Islet precursor cell (in vitro differentiated cells): Measurements from ENCODE around the gene NUDT22.

Experiments
- DNase-seq: peaks from one replicate; pipeline ENCODE4 v3.0.0-alpha.2; 2018

Gene NUDT22

DNA sequence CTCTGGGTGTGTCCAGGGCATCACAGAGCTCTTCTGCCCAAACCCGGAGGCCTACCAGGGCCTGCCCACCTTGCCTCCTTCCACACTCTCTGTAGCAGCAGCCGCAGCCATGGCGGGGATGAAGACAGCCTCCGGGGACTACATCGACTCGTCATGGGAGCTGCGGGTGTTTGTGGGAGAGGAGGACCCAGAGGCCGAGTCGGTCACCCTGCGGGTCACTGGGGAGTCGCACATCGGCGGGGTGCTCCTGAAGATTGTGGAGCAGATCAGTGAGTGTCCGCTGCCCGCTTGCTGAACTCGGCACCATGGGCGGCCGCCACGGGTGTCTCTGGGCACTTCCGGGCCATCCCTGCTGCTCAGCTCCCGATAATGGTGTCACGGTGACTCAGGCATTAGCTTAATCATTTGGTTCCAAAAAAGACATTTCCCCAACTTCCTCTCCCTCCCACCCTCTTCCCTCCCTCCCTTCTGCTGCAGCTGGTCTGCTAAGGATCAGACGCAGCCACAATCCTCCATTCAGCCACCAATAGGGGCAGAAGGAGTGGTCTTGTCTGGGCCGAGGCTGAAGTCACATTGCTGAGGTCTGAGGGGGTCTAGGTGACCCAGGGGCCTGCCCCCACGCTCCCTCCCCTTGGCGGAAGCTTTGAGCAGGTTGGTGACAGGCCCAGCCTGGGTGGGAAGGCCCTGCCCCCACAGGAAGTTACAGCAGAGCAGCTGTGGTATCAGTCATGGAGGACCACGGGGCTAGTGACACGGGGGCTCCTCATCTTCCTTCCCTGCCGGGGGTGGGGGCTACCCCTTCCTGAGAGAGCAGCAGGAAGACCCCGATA is 18.6 kb upstream of the NUDT22 start:
- peak; percentile 78 for DNase-seq

GRCh38 chr11:64208086-64208795 is 17.8 kb upstream of the NUDT22 start:
- DNase-seq, result peak; percentile 52

DNA sequence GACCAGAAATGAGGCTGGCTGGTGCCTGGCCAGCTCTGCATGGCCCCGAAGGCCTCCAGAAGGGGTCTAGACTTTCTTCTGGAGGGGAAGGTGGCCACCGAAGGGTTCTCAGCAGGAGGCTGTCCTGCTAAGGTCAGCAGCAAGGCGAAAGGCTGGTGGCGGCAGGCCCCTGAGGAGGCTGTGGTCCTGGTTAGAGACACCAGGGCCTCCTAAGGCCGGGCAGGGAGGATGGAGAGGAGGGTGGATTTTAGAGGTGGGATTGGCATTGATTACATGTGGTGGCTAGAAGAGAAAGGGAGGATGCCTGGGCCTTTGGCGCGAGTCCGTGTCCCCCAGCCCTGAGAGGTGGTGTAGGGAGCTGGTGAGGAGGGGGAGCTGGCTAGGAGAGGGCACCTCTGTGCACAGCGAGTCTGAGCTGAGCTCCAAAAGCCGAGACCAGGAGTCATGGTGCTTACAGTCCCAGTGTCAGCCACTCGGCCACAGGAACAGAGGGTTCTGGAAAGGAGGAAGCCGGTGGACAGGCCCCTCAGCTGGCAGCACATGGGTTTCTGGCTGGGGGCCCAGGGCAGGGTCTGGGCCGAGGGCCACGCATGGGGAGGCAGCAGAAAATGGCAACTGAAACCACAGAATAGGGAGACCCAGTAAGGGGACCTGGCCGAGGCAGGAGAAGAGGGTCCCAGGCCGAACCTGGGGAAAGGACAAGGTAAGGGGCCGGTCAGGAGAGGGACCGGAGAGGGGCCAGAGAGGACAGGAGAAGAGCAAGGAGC is 17.1 kb upstream of the NUDT22 start:
- DNase-seq, result peak; percentile 52

GRCh38 chr11:64209563-64209843 is 16.6 kb upstream of the NUDT22 start:
- no peak for DNase-seq

GRCh38 chr11:64210301-64211020 is 15.6 kb upstream of the NUDT22 start:
- no peak for DNase-seq

GRCh38 chr11:64211181-64211872 is 14.7 kb upstream of the NUDT22 start:
- no peak for DNase-seq

GRCh38 chr11:64216879-64217278 is 9.2 kb upstream of the NUDT22 start:
- no peak for DNase-seq

- no peak for DNase-seq
Observed at GRCh38 chr11:64218628-64219353, 7.3 kb upstream of the NUDT22 start.

DNA sequence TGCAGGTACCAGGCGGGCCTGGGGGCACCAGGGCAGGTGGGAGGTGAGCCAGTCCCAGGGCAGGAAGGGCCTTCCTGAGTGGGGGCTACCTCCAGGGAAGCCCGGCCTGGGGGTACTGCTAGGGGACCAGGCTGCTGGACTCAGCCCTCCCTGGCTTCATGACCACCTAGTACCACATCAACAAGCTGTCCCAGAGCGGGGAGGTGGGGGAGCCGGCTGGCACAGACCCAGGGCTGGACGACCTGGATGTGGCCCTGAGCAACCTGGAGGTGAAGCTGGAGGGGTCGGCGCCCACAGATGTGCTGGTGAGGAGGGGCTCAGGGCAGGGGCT is 6.8 kb upstream of the NUDT22 start:
- DNase-seq, result no peak

DNA sequence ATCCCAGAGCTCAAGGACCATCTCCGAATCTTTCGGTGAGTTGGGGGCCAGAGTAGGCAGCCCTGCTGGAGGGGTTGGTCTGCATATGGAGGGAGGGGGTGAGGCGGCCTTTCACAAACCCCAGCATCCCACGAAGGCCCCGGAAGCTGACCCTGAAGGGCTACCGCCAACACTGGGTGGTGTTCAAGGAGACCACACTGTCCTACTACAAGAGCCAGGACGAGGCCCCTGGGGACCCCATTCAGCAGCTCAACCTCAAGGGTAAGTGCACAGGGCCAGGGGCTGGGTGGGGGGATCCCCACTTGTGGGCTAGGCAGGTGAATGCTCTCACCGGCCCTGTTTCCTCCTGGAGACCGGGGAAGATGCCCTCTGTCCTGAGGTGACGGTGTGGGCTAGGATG is 6.3 kb upstream of the NUDT22 start:
- DNase-seq, result no peak

DNA sequence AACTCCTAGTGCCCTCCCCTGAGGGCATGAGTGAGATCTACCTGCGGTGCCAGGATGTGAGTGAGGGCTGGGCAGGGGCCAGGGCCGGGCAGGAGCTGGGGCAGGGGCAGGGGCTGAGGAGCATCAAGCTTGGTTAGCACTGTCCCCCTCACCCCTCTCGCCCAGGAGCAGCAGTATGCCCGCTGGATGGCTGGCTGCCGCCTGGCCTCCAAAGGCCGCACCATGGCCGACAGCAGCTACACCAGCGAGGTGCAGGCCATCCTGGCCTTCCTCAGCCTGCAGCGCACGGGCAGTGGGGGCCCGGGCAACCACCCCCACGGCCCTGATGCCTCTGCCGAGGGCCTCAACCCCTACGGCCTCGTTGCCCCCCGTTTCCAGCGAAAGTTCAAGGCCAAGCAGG is 5.8 kb upstream of the NUDT22 start:
- no peak for DNase-seq

DNA sequence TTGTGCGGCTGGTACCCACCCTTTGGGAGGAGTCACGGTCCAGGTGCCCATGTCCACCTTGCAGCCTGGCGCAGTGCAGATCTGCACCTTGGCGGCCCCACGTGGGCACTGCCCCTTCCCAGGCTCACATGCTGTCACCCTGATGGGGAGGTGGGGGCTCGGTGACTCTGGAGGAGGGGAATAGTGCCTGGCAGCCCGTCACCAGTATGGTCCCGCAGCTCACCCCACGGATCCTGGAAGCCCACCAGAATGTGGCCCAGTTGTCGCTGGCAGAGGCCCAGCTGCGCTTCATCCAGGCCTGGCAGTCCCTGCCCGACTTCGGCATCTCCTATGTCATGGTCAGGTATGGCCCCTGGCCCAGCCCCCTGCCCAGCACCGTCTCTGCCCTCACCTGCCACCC is 5.3 kb upstream of the NUDT22 start:
- DNase-seq, result no peak

- no peak for DNase-seq
Observed at GRCh38 chr11:64222651-64223000, 3.4 kb upstream of the NUDT22 start.

- DNase-seq, result no peak
Observed at GRCh38 chr11:64223001-64223651, 2.9 kb upstream of the NUDT22 start.

DNA sequence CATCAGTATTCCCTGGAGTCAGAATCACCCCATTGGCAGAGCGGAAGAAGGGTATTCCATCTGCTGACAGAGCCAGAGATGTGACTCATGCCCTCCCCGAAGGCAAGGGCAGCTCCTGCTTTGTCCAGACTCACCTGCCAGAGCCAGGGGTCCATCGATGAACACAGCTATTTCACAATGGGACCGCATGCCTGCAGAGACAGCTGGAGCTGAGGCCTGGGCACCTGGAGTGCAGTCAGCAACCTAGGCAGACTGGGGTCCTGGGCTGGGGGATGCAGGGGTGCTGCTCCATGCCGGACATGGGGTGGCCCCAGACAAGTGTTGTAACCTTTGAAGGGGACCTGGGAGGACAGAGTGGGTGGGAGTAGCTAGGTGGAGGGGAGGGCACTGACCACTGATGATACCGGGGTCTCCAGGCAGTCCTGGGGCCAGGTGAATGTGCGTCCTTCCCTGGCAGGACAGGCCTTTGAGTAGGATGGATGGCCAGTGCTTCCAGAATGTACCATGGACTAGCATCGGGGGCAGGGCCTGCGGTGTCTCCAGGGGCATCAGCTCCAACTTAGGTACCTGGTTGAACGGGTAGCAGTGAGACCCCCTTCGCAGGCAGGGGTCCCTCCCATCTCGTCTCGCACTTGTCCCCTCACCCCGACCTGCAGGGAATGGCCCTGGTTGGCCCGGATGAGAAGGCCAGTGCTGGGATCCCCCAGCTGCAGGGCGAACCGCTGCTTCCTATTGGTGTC is 1.8 kb upstream of the NUDT22 start:
- no peak for DNase-seq

- no peak for DNase-seq
Observed at GRCh38 chr11:64224891-64225607, 1.0 kb upstream of the NUDT22 start.

DNA sequence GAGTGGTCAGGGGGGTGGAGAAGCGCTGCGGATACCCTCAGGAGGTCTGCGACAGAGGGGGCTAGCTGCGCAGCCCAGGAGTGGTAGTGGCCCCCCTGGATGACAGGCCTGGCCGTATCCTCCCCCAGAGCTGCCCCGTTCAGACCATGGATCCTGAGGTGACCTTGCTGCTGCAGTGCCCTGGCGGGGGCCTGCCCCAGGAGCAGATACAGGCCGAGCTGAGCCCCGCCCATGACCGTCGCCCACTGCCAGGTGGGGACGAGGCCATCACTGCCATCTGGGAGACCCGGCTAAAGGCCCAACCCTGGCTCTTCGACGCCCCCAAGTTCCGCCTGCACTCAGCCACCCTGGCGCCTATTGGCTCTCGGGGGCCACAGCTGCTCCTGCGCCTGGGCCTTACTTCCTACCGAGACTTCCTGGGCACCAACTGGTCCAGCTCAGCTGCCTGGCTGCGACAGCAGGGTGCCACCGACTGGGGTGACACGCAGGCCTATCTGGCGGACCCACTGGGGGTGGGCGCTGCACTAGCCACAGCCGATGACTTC is 505 bp downstream of the NUDT22 start:
- no peak for DNase-seq

DNA sequence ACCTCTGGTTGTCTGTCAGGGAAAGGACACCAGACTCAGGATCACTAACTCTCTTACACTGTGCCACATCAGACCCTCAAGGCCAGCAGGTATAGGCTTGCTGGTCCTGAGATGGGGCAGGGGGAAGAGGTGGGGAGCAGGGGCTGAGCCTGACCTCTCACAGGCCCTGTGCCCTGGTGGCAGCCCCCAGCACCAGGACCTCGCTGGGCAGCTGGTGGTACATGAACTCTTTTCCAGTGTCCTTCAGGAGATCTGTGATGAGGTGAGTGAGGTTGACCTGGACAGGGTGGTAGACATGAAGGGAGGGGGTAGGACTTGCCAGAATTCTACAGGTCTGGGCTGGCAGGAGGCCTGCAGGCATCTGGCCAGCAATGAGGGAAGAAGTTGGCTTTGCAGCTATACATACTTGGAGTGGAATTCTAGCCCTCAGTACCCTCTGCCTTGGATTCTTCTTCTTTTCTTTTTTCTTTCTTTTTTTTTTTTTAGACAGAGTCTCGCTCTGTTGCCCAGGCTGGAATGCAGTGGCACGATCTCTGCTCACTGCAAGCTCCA is 1.4 kb downstream of the NUDT22 start:
- DNase-seq, result no peak

GRCh38 chr11:64229090-64229743 is 3.1 kb downstream of the NUDT22 start:
- DNase-seq, result no peak
